Testis (tissue), 2 donors: ENCODE results near the gene PDE6G.

ENCODE experiments used
- CTCF ChIP-seq, 3 experiments: fragments of 450-650 bp in 2 of 3; fragments of 200-600 bp in 1 of 3; sonication (generic) in 1 of 3; IDR thresholded peaks; one replicate each; pipeline ENCODE4 v1.5.1; 2016 to 2019; ENCODE audit warnings: antibody characterized with exemption in 3 of 3, mild to moderate bottlenecking in 2 of 3, moderate library complexity in 1 of 3
- POLR2A ChIP-seq: fragments of 450-650 bp; IDR thresholded peaks from one replicate; pipeline ENCODE4 v1.6.1; 2017; ENCODE audit warnings: antibody characterized with exemption, mild to moderate bottlenecking, moderate library complexity

GRCh38 chr17:81662002-81662401, 5.7 kb upstream of the PDE6G start:
- TF ChIP-seq CTCF (IDR thresholded peaks at IDR 0.05), result no peak
- TF ChIP-seq POLR2A, result no peak
